ENCODE measurements around the gene SYT11.
"Not testable (repeated sequence)": the region's sequence is repeated elsewhere in the genome, so short reads cannot be mapped to it uniquely, and the experiment has no call there.

SYT11 gene

DNA sequence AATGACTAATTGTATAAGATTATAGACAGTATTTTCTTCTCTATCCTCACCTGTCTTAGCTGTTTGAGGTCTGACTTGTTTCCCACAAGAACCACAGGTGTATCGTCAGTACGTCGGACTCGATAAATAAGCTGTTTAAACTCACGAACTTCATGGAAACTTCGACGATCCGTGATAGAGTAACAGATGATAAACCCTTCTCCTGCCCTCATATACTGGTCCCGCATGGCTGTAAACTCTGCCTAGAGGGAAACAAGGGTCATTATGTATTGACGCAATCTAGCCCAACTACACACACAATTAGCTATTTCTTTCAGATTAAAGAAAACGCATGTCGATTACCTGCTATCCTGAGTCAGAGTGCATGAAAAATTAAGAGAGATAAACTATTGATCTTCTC, 44.9 kb downstream of the SYT11 start:
- DNase-seq = no peak

DNA sequence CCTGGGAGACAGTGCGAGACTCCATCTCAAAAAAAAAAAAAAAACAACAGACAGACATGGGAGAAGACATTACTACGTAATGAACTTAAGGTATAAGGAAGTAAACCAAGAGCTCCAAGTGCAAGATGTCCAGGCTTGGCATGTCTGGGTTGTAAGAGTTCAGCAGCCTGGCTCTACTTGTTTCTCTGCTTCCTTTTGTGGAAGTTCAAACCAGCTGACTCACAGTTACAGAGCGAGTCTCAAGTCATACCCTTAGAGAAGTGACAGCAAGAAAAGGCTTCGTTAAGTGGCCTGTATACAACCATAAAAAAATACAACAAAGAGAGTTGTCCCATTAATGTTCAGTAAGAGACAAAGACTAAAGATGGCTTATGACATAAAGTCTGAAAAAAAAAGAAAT, 50.5 kb downstream of the SYT11 start:
- DNase-seq = no peak

DNA sequence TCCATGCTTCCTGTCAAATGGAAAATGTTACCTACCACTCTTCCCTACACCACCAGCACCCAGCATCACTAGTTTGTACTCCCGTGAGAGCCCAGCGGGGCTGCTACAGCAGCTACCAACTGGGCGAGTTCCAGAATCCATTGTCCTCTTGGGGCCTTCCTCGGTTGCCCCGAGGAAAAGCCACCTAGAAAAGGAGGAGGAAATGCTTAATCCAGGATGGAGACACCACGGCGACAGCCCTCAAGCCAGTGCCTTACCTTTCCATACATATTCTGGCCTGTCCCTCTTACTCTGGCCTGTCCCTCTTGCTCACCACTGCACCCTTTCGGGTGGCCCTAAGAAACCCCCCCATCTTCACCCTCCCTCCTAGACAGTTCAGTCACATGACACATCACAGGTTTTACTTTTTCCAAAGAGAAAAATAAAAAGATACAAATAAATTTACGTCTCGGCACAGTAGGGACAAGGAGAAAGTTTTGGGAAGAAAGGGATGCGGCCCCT, 51.3 kb downstream of the SYT11 start:
- no peak for DNase-seq

DNA sequence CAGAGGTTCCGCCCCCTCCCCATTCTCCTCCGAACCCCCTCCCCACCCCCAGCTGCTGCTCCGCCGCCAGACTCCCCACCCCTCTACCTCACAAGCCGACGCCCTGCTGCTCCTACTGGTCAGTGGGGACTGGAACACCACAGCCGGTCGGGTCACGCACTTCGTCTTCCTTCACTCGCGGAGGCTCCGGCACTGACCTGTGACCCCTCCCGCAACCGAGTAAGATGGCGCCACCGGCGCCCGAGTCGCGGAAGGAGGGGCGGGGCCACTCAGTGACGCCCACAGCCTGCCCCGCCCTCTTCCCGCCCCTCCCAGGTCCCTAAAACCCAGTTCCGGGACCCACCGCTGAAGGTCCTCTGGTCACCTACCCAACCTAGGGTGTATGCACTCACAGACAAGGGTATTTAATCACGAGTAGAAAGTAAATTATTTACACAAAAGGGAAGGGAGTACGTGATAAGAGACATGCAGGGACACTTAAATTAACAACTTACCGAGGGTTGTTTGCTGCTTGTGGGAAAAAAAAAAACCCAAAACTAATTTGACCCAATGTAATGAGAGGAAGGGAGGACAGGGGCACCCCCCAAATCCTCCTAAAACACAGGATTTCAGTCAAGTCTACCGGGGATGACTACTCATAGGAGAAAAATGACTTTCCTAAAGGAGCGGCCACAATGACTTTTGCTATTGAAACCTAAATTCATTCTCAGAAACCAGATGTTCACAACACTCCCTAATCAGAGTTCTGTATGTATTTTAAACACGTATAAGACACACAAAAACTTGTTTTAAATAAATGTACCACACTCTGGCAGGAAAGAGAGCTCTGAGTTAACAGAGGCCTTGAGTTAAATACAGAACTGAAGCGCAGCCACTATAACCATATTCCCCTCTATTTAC, 52.0 kb downstream of the SYT11 start, which contains the start of gene RIT1:
RIT1 (minus strand) TSS at position 194 of the 900 bp plus-strand sequence. CDS start 588 bp downstream, outside the sequence.
- DNase-seq = peak; percentile 93

DNA sequence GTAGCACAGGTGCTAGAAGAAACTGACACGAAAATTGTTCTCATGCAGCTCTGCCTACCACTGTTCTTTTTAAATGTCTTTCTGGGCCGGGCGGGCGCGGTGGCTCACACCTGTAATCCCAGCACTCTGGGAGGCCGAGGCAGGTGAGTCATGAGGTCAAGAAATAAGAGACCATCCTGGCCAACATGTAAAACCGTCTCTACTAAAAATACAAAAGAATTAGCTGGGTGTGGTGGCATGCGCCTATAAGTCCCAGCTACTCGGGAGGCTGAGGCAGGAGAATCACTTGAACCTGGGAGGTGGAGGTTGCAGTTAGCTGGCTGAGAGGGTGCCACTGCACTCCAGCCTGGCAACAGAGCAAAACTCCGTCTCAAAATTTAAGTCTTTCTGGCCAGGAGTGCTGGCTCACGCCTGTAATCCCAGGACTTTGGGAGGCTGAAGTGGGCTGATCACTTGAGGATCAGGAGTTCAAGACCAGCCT, 52.7 kb downstream of the SYT11 start:
- no peak for DNase-seq

DNA sequence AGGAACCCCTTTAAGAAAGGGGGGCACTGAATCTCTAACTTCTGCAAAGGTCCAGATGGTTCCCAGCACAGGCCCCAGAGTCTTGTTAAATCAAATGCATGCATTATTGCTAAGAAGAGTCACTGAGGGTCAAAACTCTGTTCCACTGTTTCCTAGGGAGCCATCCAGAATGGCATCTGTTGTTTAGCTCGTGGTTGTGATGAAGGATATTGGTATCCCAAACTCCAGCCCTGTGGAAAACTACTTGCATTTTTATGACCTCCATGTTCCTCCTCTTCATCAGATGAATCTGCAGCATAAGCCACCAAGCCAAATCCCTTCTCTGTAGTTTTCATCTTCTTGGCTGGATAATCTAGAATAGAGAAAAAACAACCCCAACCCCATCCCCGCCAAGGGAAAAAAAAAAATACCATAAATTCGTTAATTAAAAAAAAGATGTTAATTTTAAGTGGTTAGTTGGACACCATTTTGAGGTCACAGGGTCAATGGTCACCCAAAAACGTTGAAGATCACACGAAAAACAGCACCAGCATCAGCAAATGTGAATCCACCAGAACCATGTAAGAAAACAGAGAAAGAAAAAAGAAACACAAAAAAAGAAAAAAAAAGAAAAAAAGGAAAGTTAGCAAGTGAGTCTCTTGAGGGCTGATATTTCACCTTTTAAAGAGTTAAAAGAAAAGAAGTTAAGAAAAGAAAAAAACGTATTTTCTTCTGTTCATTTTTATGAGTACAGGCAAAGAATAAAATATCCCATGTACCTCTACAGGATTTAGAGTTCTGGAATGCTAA, 54.8 kb downstream of the SYT11 start:
- no peak for DNase-seq

DNA sequence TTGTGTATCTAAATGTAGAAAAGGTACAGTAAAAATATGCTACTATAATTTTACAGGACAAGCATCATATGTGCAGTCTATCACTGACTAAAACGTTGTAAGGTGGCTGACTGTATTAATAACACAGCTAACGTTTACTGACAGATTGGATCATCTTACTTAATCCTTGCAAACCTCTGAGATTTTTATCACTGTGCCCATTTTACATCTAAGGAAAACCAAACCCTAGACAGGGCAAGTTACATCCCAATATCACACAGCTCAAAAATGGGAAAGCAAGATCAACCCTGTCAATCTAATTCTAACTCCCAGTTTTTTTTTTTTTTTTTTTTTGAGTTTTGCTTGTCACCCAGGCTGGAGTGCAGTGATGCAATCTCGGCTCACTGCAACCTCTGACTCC, 59.3 kb downstream of the SYT11 start:
- no peak for DNase-seq

DNA sequence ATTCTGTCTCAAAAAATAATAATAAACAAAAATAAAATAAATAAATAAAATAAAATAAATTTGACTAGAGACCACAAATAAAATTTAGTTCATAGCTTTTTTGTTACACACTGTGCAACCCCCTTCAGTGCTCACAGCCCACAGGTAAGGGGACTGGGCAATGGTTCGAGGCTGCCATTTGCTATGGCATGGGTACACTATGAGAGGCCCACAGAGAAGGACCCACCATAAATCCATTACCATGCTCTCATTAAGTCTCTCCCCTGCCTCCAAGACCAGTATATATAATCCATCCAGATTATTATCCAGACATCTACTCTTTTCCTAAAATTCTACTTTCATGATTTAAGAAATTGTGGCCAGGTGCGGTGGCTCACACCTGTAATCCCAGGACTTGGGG, 60.4 kb downstream of the SYT11 start:
- DNase-seq = no peak

DNA sequence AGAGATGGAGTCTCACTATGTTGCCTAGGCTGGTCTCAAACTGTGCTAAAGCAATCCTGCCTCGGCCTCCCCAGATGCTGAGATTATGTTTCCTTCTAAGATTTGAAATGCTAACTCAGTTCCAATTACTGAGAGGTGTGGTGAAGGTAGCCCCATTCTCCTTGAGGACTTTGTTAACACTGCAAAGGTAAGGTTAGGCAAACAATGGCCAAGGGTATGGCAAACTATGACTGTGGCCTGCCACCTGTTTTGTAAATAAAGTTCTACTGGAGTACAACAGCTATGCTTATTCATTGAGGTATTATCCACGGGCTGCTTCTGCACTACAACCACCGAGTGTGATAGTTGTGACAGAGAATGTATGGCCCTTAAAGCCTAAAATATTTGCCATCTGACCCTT, 61.4 kb downstream of the SYT11 start:
- no peak for DNase-seq

DNA sequence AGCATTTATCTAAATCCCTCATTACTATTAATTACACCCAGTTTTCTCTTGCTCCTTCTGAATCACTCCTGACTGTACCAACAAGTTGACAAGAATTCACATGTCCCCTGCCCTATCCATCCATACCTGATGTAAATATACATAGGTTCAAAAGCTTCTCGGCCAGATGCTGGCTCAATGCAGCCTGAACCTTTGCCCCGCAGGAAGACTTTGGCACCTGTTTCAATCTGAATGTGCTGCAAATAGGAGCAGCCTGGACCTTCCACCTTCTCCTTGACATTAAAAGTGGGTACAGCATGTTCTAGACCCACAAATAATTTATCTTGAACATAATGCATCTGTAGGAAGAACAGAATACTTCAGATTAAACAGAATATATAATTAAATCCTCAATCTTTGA, 66.1 kb downstream of the SYT11 start:
- no peak for DNase-seq

DNA sequence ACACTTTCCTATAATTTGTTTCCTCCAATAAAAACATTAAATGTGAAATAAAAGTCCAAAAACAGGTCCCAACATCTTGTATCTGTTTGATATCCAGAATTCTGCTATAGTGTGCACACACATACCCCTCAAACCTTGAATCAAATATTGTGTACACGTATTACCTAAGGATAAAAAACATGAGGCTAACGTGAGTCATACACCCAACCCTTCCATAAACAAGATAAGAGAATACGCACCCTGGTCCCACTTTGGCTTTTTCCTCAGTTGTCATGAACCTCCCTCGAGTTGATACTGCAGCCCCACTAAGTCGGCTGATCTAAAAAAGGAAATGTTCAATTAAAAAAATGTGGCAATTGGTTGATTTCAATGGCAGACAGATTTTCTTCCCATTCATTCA, 69.7 kb downstream of the SYT11 start:
- no peak for DNase-seq

DNA sequence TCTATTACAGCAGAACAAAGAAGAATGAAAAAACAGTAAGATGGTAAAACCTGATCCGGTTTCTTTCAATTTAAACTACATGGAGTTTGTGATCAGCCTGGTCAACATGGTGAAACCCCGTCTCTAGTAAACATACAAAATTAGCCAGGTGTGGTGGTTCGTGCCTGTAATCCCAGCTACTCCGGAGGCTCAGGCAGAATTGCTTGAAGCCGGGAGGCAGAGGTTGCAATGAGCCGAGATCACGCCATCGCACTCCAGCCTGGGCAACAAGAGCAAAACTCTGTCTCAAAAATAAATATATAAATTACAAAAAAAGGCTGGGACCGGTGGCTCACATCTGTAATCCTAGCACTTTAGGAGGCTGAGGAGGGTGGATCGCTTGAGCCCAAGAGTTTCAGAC, 71.4 kb downstream of the SYT11 start:
- not testable (repeated sequence) for DNase-seq

DNA sequence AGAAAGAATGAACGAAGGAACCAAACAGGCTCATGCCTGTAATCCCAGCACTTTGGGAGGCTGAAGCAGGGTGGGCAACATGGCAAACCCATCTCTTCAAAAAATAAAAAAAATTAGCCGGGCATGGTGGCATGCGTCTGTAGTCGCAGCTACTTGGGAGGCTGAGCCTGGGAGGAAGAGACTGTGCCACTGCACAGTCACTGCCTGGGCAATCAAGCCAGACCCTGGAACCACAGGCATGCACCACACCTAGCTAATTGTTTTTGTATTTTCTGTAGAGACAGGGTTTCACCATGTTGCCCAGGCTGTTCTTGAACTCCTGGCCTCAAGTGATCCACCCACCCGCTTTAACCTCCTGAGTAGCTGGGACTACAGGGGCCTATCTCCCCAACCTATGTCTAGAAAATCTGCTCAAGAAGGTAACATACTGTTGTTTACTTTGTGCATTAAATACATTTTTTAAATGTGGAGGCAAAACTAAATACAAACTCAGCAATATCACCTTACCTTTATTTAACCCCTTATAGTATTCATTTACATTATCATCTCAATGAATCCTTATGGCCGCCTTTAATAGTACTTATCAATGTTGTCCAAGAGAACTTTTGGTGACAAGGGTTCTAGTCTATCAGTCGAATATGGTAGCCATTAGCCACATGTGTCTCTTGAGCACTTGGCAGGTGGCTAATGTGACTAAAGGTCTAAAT, 72.1 kb downstream of the SYT11 start:
- DNase-seq = no peak

DNA sequence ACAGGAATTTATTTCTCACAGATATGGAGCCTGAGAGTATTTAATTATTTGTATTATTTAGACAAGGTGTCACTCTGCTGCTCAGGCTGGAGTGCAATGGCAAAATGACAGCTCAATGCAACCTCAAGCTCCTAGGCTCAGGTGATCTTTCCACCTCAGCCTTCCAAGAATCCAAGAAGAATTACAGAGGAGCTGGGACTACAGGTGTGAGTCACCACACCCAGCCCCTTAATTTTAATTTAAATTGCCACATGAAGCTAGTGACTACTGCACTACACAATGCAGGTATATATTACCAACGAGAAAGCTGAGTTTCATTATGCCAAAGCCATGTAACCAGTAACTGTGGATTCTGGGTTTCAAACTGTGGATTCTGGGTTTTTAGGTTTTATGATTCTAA, 72.7 kb downstream of the SYT11 start:
- DNase-seq = no peak

DNA sequence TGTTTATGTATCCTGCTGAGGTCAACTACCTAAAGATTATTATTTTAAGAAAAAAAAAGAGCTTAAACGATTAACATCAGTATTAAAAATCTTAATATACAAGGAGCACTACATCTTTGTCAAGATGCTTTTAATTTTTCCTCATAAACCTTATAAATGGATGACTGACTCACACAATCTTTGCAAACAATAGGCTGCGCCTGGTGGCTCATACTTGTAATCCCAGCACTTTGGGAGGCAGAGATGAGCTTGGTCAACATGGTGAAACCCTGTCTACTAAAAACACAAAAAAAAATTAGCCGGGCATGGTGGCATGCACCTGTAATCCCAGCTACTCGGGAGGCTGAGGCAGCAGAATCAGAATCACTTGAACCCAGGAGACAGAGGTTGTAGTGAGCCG, 73.1 kb downstream of the SYT11 start:
- DNase-seq = no peak

DNA sequence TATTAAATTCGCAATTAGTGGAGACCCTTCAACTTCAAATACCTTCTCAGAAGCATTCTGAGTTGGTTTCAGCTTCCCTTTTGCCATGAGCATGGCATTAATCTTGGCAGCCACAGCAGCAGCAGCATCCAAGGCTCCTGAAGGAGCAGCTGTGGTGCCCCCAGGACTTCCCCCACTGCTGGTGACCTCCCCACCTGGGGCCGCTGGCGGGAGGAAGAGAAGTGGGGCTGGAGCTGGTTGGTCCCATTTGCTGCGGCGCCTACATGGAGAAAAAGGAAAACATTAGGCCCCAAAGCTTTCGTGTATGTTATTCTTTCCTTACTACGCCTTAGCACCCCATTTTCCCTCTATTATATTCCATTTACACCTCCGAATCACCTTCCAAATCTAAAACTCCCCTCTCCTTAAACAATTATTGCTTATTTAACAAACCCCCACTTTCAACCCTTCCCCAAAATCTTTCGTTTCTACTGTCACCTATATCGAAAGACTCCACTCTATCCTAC, 74.3 kb downstream of the SYT11 start:
- peak; percentile 23 for DNase-seq

DNA sequence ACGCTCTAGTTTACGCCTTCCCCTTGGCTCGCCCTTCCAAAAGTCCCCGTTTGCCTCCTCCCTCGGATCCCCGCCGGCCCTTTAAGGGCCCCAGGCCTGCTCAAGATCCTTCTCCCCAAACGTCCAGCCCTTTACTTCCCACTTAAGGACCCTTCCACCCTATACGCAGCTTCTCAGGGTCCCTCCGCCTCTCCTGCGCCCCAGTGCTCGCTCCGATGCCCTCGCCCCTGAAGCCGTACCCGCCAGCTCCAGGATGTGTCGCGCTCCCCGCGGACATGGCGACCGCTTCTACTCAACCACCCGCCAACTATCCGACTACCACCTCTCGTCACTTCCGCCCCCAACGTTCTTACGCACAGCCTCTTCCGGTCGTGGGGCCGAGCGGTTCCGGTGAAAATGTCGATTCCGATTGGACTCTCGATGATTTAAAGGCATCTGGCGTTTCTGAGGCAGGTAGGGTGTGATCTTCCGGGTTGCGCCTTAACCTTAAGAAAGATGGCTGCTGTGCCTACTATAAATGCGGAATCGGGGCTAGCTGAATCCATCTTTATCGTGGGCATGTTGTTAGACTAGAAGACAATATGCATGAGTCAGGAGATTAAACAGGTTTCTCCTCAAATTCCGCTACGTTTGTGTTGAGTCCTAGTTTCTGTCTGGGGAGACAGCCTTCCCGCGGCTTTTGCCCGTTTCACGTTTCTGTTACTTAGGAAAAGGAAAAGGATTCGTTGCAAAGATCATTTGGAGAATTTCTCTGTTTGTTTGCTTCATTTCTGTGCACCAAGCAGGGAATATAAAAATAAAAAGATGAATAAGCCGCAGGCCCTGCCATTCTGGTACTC, 74.9 kb downstream of the SYT11 start, which contains the start of gene KHDC4:
KHDC4 (minus strand) TSS at position 317 of the 839 bp plus-strand sequence; CDS start at position 277, 40 bp downstream.
- peak; percentile 98 for DNase-seq
